Epithelial cell of proximal tubule (primary cell): ENCODE results near the gene KDM5C. TPM values are rescaled to one million over a fixed set of nuclear protein-coding genes. Genes with fewer than 3 reads are reported as not detected.

Experiments
- DNase-seq: peaks from one replicate; pipeline ENCODE4 v3.0.0-alpha.2; 2011; ENCODE audit warnings: low read depth
- H3K4me3 ChIP-seq: 2 replicates; pipeline ENCODE4 v1.5.1; 2011; ENCODE audit warnings: low read depth, mild to moderate bottlenecking, low read length
- total RNA-seq: library from RNA; depleted of rRNA; stranded (reverse); fragments of >200 nt; gene quantifications from 2 replicates; pipeline ENCODE4 v1.2.3, GENCODE V29; 2015
- TF ChIP-seq, protein P1 (sequence below): conservative IDR thresholded peaks from 2 replicates; pipeline ENCODE4 v1.5.1; 2012; ENCODE audit warnings: low read depth, mild to moderate bottlenecking, low read length

The KDM5C gene
- total RNA-seq, 1 donor from 2014 or later = 60.0 TPM

- H3K4me3 ChIP-seq = no peak overlapping the region
- DNase-seq = no peak
- TF ChIP-seq, protein P1, sequence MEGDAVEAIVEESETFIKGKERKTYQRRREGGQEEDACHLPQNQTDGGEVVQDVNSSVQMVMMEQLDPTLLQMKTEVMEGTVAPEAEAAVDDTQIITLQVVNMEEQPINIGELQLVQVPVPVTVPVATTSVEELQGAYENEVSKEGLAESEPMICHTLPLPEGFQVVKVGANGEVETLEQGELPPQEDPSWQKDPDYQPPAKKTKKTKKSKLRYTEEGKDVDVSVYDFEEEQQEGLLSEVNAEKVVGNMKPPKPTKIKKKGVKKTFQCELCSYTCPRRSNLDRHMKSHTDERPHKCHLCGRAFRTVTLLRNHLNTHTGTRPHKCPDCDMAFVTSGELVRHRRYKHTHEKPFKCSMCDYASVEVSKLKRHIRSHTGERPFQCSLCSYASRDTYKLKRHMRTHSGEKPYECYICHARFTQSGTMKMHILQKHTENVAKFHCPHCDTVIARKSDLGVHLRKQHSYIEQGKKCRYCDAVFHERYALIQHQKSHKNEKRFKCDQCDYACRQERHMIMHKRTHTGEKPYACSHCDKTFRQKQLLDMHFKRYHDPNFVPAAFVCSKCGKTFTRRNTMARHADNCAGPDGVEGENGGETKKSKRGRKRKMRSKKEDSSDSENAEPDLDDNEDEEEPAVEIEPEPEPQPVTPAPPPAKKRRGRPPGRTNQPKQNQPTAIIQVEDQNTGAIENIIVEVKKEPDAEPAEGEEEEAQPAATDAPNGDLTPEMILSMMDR = no peak
Measured at GRCh38 chrX:53227224-53227765, 2.3 kb upstream of the KDM5C start.

DNA sequence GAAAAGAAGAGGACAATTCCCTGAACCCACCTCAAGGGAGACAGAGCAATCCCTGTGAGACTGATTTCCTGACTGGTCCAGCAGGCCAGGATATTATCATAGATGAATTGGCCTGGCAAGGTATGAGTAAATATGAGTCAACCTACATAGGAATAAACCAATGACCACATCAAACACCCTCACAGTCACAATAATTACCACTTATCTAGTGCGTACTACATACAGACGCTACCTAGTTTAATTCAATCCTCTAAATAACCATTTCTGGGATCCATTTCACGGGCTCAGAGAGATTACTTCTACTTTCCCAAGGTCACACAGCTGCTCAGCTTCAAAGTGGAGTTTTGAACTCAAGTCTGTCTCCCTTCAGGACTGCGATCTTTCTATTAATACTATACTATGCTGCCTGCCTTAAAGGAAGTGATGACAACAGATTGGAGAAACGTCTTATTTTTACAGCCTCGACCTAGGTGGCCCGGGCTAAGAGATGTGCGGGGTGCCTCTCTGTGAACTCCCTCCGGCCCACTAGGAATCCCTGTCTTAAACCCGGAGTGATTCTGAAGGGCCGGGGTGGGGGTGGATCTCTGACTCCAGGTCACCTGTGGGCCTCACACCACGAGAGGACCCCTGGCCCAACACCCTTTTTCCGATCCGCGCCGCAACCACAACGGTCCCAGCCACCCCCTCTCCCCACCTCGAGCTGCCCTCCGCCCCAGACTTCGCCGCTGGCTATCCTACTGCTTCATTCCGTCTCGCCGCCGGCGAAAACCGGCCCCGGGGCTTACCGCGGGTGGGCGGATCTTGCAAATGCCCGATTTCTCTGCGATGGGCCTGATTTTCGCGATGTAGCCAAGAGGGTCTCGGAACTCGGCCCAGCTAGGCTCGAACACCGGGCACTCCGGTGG is 800 bp downstream of the KDM5C start:
- DNase-seq = peak; percentile 4

GRCh38 chrX:53223068-53223693 is 1.8 kb downstream of the KDM5C start:
- no peak for DNase-seq
- TF ChIP-seq, protein P1 = peak; percentile 14
- peak overlapping the region; percentile 91 for H3K4me3 ChIP-seq

More for the DNA sequence above, 800 bp downstream of the KDM5C start:
- peak overlapping the region; percentile 91 for H3K4me3 ChIP-seq
- TF ChIP-seq, protein P1 = no peak

GRCh38 chrX:53211391-53211978 is 13.5 kb downstream of the KDM5C start:
- TF ChIP-seq, protein P1 = no peak
- DNase-seq = no peak
- no peak overlapping the region for H3K4me3 ChIP-seq

- TF ChIP-seq, protein P1 = no peak
- no peak for DNase-seq
- no peak overlapping the region for H3K4me3 ChIP-seq
Measured at GRCh38 chrX:53196678-53197077, 28.3 kb downstream of the KDM5C start.

DNA sequence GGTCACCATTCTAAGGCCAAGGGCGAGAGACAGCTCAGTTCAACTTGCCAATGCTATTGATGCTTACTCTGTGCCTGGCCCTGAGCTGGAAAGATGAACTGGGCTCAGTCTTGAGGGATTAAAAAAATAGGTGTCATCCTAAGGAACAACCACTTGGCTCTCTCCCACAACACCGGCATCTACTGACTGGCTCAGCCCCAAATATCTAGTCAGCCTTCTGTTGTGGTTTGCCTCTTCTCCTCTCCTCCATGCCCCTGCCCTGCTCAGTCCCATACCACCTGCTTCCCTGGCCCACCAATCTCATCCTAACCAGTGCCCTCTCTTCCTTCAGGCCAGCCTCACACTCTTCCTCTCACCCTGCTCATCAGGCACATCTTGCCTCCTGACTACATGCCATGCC is 29.6 kb downstream of the KDM5C start:
- DNase-seq = no peak
- TF ChIP-seq, protein P1 = no peak
- H3K4me3 ChIP-seq = no peak overlapping the region
